Stimulated activated CD4-positive, alpha-beta T cell treated with anti-CD3 and anti-CD28 coated beads, Interleukin-12 subunit alpha, Interleukin-12 subunit beta, amount 100 ng/mL, for 48 hours (primary cell): Measurements from ENCODE around the gene TSPAN16.
"Not testable (repeated sequence)": the region's sequence is repeated elsewhere in the genome, so short reads cannot be mapped to it uniquely, and the experiment has no call there.

ENCODE experiments used
- DNase-seq, 3 donors: peaks; one replicate each; pipeline ENCODE4 v3.0.0-alpha.2; 2020; ENCODE audit warnings: low read depth in 2 of 3, low spot score in 1 of 3

Gene TSPAN16

DNA sequence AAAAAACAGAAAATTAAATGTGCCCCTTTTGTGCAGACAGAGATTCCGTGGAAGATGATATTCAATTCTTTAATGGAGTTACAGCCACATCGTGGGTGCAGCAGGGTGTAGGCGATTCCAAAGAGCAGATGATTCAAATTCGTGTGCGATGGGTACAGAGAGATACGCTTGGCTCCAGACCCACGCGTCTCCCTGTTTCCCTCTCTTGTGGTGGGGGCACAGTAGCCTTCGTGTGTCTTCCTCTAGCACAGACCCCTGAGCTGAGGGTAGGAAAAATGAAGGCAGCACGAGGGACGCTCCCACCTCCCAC, 4.8 kb downstream of the TSPAN16 start:
- DNase-seq: no peak

DNA sequence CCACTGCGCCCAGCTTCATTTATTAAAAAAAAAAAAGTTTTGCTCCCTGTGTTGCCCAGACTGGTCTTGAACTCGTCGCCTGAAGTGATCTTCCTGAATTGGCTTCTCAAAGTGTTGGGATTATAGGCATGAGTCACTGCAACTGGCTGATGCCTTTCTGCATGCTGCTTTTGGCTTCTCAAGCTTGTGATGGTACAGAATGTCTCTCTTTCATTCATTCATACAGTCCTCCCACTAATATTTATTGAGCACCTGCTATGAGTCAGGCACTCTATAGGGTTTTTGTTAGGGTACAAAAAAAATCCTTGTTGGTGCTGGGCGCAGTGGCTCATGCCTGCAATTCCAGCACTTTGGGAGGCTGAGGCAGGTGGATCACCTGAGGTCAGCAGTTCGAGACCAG, 9.0 kb downstream of the TSPAN16 start:
- no peak for DNase-seq

DNA sequence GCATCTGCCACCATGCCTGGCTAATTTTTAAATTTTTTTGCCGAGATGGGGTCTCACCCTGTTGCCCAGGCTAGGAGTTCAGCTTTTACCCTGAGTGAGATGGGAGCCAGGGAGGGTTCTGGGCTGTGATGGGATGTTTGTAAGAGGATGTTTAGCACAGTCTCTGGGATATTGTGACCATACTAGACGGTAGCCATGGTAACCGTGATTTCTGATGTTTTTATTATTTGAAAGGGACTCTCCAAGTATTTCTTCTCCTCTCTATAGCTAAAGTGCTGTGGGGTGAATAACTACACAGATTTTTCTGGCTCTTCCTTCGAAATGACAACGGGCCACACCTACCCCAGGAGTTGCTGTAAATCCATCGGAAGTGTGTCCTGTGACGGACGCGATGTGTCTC, 10.4 kb downstream of the TSPAN16 start:
- no peak for DNase-seq

DNA sequence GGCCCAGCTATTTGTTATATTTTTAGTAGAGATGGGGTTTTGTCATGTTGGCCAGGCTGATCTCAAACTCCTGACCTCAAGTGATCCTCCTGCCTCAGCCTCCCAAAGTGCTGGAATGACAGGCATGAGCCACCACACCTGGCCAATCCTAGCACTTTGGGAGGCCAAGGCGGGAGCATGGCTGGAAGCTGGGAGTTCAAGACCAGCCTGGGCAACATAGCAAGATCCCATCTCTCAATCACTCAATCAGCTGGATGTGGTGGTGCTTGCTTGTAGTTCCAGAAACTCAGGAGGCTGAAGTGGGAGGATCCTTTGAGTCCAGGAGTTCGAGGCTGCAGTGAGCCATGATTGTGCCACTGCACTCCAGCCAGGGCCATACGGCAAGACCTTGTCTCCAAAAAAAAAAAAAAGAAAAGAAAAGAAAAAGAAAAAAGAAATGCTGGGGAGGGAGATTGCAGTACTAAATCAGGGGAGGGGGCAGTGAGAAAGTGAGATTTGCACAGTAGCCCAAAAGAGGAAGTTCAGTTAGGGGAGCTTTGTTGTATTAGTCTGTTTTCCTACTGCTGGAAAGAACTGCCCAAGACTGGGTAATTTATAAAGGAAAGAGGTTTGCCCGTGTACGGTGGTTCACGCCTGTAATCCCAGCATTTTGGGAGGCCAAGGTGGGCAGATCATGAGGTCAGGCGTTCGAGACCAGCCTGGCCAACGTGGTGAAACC, 24.5 kb downstream of the TSPAN16 start:
- not testable (repeated sequence) for DNase-seq

DNA sequence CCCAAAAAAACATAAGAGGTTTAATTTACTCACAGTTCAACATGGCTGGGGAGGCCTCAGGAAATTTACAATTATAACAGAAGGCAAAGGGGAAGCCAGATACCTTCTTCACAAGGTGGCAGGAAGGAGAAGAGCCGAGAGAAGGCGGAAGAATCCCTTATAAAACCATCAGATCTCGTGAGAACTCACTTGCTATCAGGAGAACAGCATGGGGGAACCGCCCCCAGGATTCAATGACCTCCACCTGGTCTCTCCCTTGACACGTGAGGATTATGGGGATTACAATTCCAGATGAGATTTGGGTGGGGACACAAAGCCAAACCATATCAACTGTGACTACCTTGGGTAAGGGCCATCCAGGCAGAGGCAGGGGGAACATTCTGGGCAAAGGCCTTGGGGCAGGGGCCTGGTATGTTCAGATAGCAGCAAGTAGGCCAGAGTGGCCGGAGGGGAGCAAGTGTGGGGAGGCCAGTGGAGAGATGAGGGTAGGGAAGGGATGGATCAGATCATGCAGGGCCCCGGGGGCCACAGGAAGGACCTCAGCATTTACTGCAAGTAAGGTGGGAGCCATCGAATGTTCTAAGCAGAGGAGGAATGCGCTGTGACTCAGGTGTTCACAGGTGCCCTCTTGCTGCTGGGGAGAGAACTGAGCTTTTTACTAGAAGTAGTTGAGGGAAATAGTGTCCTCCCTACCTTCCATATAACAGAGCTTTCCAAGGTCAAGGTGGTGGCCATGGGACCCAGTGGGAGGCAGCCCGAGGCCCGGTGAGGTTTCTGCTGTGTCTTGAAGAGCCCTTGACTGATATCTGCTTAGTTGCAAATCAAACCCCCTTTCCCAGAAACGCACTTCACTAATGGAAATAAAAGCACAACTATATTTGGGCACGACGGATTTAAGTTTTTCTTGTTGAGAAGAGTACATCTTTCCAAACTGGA, 25.5 kb downstream of the TSPAN16 start:
- DNase-seq: no peak

DNA sequence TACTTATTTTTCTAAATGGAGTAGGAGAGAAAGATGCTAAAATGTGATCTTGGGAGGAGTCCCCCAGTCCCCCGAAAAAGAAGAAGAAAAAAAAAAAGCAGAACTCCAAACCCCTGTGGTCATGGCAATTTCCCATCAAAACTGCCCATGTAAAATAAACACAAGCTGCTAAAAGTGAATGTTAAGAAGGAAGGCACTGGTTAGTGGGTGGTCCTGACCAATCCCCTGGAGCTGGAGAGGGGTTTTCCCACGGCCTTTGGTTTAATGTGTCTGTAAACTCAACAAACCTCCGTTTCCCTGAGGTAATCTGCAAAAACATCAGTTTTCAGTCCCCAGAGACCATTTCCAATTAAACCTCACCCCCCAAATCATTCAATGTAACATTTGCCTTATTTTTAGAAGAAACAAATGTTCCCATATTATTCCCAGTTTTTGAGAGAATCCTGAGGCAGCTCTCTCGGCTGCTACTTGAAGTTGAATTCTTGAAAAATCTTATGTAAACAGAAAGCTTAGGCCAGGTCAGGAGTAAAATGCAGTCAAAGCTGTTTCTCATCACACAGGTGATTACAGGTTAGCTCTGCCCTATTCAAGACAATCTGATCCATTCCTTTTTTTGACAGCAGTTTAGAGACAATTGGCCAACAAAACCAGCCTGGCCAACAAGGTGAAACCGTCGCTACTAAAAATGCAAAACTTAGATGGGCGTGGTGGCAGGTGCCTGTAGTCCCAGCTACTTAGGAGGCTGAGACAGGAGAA, 26.5 kb downstream of the TSPAN16 start:
- DNase-seq: no peak

DNA sequence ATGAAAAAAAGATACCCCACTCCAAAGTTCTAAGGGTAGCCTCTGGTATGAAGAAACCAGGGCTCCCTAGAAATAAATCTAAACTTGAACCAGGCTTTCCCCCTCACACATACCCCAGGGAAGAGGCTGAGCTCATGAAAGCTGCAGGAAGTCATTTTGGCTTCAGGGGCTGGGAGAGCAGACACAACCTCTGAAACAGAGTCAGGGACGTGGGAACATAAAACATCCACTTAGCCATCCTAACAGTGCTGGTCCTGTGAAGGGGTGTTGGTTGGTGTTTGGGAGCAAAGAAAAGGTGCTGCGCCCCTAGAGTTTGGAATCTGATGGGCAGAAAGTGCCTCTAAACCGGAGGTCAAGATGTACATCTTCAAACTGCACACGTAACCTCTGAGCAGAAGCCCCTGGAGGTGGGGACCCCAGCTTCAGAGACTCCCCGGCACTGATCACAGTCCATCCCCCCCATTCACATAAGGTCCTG, 27.7 kb downstream of the TSPAN16 start:
- no peak for DNase-seq

DNA sequence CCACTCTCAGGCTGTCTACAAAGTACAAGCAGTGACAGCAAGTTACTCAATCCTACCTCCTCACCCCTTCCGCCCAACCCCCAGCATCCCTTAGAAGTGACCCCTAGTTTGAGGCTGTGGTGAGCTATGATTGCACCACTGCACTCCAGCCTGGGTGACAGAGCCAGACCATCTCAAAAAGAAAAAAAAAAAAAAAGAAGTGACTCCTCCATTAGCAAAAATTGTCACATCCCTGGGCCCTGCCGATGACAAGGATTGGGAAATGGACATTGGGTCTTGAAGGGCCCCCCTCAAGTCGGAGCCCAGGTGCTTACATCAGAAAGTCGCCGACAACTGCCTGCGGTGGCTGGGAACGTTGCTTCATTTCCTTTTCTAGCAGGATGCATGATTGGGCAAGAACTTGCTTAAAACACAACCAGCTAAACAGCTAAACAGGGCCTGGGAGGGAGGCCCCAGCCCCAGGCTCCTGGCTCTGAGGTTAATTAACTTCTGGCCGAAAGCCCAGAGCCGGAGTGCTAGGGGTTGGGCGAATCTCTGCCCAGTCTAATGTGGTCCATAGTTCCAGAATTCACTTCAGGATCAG, 28.2 kb downstream of the TSPAN16 start:
- peak in 1 of 3 donors; percentile 29 for DNase-seq

DNA sequence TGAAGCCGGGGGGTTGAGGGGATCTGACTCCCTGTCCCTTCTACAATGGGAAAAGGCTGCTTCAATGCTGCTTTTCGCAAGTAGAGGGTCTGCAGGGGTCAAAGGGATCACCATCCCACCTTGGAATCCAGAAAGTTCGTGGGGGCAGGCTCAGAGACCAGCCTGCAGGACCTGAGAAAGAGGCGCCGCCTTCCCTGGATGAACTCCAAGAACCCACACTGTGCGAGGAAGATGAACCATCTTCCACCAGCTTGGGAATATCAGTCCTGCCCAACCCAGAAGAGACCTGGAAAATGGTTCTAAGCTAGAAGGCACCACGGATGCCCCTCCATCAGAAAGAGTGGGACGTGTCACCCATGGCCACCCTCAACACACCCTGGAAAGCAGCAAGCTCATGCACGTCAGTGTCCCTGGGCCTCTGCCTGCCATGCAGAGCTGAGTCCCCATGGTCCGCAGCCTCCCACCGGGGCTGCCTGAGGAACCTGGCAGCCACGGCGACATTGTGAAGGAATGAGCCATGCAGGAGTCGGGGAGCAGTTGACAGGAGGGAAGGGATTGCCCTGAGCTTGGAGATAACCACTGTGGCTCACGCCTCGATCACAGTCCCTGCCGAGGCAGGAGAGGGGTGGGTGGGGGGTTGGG, 28.9 kb downstream of the TSPAN16 start:
- no peak for DNase-seq

DNA sequence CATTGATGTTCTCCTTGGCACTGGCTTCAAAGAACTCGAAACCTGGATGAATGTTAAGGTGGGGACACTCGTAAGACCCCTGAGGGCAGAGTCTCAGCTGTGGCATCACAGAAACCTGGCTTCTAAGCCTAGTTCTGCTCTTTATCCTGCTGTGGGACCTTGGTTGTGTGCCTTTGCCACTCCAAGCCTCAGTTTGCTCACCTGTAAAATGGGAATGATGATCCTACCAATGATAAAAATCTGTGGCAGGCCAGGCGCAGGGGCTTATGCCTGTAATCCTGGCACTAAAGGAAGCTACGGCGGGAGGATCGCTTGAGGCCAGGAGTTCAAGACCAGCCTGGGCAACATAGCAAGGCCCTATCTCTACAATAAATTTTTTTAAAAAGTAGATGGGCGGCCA, 29.6 kb downstream of the TSPAN16 start:
- no peak for DNase-seq

DNA sequence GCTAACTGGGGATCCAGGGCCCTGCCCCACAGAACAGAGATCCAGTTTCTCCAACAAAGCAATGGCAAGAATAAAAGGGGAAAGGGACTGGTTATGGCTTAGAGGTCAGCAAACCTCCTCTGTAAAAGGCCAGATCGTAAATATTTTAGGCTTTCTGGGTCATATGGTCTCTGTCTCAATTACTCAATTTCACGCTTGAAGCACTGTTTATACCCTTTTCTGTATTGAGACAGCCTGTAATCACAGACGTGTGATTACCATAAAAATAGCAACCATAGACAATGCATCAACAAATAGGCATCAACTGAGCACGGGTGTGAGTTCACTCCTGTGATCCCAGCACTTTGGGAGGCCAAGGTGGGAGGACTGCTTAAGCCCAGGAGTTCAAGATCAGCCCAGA, 34.2 kb downstream of the TSPAN16 start:
- DNase-seq: no peak

DNA sequence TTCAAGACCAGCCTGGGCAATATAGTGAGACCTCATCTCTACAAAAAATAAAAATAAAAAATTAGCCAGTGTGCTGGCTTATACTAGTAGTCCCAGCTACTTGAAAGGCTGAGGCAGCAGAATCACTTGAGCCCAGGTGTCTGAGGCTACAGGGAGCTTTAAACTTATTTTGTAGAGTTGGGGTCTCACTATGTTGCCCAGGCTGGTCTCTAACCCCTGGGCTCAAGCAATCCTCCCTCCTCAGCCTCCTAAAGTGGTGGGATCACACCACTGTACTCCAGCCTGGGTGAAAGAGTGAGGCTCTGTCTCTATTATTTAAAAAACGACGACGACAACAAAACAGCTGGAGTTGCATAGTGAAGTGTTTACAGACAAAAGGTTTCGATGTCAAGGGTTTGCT, 35.5 kb downstream of the TSPAN16 start:
- no peak for DNase-seq

DNA sequence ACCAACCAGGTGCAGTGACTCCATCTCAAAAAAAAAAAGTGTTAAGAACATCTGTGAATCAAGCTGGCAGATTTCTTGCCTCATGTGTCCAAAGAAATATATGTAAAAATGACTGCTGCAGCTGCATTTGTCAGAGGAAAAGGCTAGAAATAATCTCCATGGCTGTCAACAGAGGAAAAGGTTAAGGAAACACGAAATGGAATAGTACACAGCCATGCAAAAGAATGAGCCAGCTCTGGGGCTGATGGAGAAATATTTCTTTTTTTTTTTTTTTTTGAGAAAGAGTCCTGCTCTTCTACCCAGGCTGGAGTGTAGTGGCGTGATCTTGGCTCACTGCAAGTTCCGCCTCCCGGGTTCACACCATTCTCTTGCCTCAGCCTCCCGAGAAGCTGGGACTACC, 36.9 kb downstream of the TSPAN16 start:
- DNase-seq: no peak

DNA sequence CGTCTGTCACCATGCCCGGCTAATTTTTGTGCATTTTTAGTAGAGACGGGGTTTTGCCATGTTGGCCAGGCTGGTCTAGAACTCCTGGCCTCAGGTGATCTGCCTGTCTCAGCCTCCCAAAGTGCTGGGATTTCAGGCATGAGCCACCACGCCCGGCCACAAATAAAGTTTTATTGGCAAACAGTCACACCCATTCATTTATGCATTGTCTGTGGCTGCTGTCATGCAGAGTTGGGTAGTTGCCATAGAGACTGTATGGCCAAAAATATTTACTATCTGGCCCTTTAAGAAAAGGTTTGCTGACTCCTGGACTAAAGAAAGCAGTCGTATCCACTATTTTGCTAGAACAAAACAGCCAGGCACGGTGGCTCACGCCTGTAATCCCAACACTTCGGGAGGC, 37.9 kb downstream of the TSPAN16 start:
- DNase-seq: not testable (repeated sequence)

DNA sequence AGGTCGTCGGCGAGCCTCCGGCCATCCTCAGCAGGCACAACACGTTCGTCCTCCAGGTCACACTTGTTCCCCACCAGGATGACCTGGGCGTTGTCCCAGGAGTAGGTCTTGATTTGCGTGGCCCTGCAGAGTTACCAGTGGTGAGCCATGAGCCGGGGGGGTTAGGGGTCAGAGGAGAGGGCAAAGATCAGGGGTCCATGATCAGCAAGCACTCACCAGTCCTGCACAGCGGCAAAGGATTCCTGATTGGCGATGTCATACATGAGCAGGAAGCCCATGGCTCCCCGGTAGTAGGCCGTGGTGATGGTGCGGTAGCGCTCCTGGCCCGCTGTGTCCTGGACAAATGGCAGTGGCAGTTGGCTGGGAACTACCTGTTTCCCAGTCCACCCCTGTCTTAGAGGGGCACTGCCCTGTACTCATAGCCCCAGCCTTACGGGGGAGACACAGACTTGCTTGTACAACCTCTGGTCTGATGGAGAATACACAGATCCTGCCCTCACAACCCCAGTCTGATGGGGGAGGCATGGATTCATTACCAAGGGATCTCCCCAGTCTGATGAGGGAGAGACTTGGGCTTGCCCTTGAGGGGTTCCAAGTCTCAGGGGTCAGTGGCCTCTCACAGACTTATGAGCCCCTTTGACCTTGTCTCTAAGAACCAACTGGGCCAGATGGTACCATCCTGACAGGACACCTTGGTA, 39.6 kb downstream of the TSPAN16 start:
- DNase-seq: no peak

DNA sequence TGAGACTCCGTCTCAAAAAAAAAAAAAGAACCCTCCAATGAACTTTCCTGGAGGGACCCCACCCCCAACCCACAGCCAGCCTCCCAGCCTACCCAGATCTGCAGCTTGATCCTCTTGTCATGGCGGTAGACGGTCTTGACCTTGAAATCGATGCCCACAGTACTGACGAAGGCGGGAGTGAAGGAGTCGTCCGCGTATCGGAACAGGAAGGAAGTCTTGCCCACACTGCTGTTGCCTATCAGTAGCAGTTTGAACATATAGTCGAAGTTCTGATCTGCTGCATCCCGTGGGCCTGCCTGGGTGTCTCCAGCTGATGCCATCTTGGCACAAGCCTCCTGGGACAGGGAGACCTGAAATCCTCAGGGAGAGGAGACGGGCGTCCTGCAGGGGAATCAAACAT, 41.1 kb downstream of the TSPAN16 start:
- DNase-seq: no peak

DNA sequence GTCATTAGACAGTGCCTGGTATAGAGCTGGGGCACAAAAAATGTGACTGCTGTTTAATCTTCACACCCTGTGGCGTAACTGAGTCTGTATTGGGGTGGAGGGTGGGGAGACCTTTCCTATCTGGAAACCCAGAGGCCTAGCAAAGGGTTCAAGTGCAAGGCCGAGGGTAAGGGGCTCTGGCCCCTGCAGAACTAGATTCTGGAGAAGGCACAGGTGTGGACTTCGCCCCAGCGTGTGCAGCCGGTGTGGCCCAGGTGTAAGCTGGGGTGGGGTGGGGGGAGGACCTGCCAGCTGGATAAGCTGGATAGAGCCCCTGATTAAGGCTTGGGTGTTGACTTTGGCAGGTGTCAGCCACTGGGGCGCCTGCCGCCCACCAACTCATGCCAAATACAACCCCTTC, 42.2 kb downstream of the TSPAN16 start:
- no peak for DNase-seq

DNA sequence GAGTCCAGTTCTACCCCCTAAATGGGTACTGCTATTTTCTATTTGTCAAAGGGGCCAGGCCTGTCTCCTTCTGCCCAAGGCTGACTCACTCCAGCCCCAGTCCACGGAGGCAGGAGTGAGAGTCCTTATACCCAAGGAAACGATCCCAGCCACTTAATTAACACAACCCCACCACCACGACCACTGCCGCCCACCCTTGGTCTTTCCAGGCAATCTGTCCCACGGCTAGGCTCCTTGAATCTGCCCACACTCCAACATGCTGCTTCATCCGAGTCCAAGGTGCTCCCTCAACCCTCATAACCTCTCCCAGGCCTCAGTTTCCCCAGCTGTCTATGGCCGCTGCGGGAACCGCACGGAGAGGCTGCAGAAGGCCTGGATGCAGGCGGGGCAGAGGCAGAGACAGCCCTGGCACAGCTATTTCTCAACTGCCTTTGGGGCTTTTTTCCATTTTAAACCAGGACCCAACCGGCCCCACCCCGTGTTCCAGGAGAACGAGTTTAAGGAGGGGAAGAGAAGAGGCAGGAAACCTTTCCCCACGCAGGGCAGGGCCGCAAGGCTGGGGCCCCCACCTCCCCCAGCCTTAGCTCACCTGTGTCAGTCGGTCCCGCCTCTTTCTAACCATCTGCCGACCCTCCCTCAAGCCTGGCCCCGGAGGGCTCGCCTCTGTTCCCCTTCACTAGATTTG, 42.8 kb downstream of the TSPAN16 start:
- DNase-seq: no peak

DNA sequence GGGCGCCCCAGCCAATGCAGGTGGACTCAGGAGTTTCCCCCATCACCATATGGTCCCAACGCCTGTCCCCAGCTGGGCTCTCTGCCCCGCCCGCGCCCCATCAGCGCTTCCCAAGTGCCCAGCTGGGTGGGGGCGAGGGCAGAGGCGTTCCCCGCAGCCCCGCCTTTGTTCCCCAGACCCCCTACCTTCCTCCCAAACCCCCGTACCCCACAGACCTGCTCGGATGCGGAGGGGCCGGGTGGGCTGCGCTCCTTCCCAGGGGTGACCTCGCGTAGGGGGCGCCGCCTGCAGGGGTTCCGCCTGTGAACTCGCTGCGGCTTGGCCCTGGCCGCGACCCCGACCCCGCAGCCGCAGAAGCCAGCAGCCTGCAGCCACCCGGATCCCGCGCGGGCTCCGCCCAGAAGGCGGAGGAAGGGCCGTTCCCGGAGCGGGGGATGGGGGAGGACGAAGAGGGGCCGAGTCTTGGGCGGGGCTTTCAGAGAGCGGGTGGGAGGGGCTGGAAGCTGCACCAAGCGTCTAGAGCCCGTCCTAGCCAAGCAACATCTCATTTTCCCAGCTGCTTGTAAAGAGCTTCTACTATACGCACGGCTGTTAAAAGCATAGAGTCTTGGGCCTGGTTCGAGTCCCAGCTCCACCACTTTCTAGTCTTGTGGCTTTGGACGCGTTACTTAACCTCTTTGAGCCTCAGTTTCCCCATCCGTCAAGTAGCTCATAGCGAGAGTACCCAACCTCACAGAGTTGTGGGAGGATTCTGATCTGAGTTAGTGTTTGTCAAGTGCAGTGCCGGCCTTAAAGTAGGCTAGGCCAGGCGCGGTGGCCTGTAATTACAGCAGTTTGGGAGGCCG, 43.5 kb downstream of the TSPAN16 start, which contains the start of gene RAB3D:
Gene RAB3D (minus strand): TSS at position 404 of the 845 bp plus-strand sequence. CDS start 2,258 bp downstream, outside the sequence.
- DNase-seq: peak; percentile 74 to 84 (median 83)
